GM18508 (cell line): ENCODE results near the gene CELF4.

ENCODE experiments used
- ATAC-seq: cut with Tn5 transposase; IDR thresholded peaks from one replicate; pipeline ENCODE4 v1.9.1; 2021; ENCODE audit warnings: moderate number of reproducible peaks; ENCODE audit not compliant: insufficient read depth, unreplicated experiment

CELF4 gene

DNA sequence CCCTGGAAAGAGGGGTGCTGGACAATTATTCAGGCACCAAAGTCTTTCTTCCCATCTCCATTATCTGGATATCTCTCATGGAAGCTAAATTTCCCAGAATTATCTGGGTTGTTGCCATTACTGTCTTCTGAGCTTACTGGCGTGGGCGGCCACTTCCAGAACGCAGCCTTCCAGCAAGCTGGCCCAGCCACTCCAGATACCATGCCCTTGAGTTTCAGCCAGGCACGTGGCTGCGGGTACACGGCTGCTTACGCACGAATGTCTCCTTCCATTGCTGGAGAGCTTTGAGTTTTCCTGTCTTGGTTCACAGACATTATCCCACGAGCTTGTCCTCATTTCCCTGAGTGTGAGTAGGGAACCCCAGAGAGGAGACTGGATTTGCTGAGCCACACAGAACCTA lies 32.7 kb downstream of the CELF4 start:
- ATAC-seq: no peak

DNA sequence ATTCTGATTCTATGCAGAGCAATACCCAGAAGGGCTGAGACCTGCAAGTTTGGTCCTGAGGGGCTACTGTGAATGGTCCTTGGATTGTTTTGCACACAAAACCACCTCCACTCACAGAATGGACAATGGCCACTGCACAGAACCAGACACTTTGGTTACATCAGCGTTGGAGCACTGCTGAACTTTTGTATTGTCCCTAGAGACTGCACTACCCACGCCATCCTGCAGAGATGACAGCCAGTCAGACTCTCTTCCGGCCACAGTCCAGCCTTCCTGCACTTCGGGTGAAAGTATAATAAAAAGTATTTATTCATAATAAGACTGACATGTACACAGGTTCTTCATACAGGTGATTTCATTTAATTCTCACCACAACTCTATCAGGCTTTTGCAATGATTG lies 35.7 kb downstream of the CELF4 start:
- peak; percentile 94 for ATAC-seq

DNA sequence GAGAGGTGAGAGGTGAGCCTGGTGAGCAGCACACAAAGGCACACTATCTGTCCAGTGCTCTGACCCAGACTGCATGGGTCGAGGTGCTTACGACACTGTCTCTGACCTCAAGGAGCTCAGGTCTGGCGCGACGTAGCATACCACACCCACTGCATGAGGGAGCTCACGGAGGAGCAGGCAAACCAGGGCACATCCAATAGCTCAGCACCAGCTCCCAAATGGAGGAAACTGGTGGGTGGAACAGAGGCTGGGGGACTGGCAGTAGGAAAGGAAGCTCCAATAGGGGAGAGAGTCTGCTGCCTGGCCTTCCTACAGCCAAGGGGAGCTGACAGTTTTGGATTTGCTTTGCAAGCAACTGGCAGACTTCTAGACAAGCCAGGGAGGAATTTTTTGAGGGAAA lies 36.3 kb downstream of the CELF4 start:
- ATAC-seq: no peak

DNA sequence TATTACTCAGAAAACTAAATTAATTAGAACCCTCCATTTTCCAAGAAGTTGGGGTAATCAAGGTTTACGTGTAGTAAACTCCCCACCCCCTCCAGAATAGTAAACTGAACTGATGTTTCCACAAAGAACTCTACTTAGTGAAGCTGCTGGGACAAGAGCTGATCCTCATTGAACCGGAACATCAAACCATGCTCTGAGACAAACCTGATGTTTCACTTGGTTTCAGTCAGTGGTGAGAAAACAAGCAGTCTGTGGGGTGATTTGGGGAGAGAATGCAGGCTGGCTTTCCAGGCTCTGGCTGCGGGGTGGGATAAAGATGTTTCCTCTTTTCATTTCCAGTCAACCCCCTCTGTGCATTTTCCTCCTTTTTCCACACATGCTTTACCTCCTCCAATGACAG lies 38.2 kb downstream of the CELF4 start:
- ATAC-seq: no peak

DNA sequence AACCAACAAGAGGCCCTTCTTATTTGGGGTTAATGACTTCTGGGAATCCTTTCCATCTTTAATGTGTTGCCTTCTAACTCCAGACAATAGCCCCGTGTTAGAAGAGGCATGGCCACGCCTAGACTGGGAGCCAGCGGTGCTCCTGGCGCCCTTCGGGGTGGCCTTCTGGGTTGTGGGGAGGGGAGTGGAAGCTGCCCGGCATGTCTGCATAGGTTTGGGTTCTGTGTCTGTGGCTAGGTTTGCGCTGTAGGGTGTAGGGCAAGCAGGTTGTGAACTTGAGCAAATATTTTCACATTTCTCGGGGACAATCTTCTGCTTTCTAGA lies 40.4 kb downstream of the CELF4 start:
- no peak for ATAC-seq

DNA sequence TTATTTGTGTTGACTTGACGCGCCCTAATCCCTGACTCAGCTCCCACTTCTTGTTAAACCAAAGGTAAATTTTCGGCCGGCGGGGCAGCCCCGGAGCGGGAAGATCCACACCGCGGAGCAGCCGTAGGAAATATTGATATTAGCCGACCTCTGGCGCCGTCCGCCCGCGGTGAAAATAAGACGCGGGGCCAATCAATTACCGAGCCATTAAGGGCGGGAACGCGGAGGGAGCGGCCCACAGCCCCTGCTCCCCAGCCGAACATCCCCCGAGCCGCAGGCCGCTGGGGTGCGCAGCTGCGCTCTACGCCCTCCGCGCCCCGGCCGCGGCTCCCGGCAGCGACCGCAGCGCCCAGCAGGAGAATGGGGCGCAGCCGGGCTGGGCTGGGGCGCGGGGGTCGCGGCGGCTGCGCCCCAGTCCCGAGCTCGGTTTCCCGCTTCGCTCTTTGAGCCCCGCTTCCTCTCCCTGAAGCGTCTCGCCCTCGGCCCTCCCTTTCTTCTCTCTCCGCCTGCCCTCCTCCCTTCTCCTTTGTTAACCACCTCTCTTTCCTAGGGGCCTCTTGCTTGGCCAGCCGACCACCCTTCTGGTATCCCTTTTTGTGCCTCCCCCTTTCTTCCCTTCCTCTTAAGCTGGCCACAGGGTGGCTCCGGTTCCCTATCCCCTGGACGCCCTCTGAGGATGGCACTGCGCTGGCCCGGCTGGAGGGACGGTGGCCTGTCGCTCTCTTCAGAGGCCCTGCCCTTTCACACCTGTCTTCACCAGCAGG lies 40.9 kb downstream of the CELF4 start:
- ATAC-seq: no peak

DNA sequence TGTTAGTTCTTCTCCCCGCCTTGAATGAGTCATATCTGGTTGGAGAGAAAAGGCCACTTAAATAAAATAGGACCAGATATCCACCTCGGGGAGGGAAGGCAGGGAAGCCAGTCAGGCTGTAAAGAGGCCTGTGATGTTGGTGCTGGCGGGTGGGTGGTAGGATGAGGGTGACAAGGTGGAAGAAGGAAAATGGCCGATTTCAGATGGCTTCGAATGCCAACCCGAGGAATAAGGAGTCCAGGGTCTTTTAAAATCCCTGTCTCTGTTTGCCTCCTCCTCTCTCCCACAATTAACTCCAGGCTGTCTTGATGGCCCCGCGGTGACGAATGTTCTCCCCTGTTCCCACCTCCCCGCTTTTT lies 41.5 kb downstream of the CELF4 start:
- ATAC-seq: no peak

DNA sequence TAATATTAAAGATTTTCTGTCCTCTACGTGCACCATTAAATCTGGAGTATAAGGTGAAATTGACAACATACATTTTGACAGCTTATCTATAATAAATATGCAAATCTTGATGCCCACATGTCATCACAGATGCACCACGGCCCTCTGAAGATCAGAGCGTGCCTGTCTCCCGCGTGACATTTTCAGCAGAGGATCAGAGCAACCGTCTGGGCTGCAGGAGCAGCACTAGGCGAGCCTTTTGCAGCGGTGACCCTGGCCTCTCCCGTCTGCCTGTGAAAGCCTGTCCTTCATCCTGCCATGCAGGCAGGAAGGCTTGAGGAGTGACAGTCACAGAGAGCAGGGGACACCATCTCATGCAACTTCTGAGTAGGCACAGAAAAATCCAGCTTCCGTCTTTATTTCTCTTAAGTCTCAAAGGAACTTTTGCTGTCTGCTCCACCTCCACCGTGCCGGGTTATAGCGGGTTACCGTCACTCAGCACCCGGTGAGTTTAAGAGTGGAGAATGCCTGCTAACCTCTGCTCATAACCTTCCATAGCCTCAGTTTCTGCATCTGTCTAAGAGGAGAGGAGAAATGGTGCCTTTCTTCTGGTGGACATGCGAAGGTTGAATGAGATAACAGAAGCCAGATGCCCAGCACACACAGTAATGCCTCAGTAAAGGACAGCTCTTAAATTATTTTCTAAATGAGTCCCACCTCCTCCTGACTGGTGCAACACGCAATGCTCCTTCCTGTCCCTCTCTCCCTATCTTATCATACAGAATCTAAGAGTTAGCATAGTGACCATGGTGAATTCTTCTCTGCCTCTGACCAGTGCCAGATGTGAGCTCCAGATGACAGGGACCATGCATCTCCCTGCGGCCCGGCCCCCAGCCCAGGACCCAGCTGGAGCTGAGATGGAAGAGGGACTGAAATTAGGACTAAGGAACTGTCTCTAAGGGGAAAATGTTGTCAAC lies 43.8 kb downstream of the CELF4 start:
- no peak for ATAC-seq

DNA sequence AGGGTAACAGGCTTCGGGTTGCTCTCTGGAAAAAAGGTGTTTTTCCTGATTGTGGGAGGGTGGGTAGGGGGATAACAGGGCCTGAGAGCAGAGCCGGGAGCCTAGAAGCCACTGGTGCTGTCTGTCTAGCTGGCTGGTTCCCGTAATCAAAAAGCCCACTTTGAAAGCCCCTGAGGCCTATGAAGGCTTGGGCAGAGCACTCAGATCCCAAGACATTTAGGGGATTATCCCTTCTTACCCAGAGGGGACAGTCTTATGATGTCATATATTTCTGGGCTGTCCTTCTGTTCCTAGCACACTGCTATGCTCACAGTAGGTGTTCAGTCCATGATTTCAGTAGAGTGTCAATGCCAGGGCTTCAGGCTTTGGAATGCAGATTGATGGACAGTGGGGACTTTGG lies 45.1 kb downstream of the CELF4 start:
- ATAC-seq: no peak

DNA sequence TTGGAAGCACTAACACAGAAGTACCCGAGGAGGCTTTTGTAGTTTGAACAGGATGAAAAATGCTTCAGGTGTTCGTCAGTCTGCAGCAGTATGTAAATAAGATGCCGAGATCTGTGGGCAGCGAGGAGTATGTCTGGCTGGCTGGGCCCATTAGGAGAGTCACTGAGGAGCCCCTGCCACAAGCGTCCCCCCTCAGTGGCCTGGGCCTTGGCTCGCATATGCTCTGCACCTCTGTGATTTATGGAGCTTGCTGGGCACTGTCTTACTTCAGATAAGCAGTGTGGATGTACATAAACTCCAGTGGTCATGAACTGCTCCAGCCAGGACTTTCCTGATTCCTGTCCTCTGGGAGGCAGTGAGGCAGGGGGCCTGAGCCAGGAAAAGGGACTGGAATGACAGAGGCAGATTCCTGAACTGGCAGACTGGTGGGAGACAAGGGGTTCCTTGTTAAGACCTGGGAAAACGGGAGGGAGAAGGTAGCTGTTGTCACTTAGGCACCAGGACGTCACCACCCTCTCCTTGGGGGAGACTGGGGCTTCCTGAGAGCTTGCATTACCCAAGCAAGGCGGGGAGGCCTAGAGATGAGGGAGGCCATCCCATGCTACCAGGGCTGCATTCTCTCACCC lies 46.0 kb downstream of the CELF4 start:
- no peak for ATAC-seq

DNA sequence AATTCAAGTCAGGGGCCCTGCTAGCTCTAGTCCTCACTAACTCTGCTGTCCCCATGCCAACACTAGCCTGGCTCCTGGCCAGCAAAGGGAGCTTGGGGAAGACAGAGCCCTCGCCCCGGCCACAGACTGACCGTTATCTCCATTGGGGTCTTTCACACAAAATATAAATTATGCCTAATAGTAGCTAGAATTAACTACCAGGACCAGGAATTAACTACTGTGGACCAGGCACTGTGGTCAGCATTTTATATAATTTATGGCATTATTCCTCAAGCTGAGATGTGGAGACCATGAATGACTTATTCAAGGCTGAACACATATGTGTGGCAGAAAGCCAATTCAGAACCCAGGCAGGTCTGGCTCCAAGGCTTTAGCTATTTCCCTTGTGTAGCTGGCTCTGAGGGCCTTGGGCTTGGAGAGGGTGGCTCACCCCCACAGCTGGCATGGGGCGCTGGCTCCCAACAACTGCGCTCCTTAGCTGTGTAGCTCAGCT lies 49.2 kb downstream of the CELF4 start:
- no peak for ATAC-seq

DNA sequence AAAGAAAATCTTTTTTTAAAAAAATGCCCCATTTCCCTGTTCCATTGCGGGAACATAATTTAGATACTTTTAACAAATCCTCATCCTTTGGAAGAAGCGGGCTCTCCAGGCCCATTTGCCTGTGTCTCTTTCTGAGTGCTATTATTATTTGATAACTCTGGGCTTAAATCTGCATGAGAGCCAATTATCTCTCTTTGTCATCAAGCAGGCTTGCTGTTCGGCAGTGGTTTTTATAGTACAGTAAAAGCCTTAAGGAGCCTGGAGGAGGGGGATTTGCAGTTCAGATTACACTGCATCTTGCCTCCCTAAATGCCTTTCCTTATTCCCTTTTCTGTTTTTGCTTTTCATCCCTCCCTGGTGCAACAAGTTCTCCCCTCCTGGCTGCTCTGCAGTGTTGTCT lies 50.6 kb downstream of the CELF4 start:
- ATAC-seq: no peak

DNA sequence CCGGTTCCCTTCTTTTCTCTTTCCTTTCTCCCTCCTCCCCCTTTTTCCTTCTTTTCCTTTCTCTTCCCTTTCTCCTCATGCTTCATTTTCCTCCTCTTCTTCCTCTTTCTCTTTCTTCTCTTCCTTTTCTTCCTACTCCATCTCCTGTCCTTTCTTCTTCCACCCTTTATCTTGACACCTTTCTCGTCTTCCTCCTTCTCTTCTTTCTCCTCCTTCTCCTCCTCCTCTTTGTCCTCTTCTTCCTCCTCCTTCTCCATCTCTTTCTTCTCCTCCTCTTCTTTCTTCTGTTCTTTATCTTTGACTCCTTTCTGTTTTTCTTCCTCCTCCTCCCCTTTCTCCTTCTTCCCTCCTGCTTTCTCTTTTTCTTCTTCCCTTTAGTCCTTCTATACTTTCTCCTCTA lies 53.2 kb downstream of the CELF4 start:
- no peak for ATAC-seq

DNA sequence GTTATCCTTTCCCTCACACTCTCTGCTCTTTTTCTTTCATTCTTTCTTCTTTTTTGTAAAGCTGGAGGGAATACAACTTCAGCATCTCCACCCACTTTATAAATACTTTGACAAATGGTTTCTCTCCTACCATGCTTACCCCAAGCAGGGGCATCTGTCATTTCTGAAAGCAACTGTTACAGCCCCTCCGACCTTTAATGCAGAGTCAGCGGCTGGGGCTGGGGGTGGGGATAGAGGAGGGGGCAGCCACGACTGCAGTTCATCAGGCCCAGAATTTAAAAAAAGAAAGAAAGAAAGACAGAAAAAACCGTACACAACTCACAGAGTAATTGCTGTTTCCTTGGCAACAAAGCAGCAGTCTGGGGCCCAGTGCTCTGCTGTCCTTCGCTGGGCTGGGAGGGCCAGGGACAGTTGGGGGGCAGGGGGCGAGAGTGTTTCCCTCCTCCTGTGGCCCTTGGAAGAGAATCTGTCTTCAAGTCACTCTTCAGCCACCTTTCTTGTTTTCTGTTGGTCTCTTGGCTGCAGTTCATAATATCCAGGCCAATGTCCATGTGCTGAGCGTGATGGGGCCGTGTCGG lies 53.8 kb downstream of the CELF4 start:
- no peak for ATAC-seq

DNA sequence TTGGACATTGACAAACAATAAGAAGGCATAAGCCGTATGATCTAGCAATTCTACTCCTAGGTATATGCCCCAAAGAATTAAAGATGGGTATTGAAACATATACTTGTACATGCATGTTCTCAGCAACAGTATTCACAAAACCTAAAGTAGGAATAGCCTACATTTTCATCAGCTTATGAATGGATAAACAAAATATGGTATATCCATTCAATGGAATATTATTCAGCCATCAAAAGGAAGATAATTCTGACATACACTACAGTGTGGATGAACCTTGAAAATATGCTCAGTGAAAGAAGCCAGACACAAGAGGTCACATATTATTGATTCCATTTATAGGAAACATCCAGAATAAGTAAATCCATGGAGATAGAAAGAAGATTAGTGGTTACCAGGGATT lies 56.0 kb downstream of the CELF4 start:
- ATAC-seq: no peak

DNA sequence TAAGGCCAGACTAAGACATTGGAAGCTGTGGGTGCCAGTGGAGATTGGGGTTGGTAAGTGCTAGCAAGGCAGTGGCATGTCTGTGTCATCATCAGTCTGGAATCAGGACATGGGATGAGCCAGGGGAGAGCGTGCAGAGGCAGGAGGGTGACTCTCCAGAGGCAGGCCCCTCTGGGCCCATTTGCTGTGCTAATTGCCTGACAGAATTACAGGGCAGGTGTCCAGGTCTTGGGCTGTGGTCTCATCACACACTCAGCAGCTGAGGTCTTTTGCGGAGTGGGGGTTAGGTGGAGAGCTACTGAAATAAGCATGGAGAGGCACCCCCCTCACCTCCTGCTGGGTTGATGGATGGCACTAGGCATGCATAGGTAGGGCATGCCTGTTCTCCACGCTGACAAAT lies 57.4 kb downstream of the CELF4 start:
- no peak for ATAC-seq

DNA sequence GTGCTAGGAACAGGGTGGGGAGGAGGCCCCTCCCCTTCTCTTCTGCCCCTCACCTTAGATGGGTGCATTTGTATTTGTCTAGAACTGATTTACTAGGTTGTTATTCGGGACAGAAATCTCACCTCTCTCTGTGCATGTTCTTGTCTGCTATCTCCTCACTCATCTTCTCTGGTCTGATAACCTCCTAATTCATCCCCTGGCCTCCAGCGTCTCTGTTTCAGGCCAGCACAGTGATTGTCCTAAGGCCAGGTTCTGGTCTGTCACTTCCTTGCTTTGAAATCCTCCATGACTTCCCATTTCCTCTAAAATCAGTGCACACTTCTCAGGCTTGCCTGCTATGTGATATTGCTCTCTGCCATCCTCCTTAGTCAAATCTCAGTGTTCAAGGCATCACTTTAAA lies 58.4 kb downstream of the CELF4 start:
- ATAC-seq: no peak

DNA sequence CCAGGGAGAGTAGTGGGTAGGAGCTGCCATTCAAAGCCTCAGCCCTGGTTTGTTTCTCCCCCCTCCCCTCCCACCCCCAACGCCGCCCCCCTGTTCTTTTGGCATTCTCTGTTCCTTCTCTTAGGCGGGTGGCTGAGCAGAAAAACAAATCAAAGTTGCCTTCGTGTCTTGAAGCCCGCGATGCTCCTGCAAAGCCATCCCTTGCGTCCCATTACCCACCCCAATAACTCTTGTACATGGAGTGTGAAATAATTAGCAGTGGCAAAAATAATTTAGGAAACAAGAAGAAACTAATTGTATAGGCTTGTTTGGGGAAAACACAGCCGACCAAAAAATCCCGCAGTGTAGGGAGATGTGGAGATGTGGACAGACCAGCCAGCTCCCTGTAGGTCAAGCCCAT lies 59.6 kb downstream of the CELF4 start:
- no peak for ATAC-seq

DNA sequence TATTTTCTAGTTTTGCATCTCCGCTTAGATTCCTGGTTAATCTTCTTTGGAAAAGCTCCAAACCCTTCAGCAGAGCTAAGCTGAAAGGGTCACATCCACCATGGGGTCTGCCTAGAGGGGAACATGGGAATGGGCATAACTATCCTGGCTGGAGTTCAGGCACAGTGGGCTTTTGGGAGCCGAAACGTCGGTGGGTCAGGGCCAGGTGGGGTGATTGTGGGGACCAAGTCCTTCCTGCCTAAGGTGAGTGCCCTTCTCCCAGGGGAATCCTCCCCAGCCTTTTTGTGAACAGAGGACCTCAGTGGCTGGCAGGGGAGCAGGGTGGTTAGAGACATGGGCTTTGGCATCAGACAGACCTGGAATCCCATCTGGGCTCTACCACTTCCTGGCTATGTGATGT lies 60.3 kb downstream of the CELF4 start:
- ATAC-seq: no peak

DNA sequence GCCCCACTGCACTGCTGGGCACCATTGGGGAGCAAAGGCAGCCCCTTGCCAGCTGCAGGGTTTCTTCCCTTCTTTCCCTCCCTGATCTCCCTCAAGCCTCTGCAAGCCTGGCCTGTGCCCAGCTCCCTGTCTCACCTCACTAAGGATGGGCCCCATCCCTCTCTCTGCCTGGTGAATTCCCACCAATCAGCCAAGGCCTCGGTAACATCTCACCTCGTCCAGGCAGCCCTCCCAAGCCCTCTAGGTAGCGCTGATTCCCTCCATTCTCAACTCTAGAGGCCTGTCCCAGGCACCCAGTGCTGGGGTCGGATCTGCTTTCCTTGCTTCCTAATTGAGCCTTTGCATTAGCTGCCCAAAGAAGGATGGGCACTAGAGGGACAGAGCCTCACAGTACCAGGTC lies 63.0 kb downstream of the CELF4 start:
- no peak for ATAC-seq

DNA sequence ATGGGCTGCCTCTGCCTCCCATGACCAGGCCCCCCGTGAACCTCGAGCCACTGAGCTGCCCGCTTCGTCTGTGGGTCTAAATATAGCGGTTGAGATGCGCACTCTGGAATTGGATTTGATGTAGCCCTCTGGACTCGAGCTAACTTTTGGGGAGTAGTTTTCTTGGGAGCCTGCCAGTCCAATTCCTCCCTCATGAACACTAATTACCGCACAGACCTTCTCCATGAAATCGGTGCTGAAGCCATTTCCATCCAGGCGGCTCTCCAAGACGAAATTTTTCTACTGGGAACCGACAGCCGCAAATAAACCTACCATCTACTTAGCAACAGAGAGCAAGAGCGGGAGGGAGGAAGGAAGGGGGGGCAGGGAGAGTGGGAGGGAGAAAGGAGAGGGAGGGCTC lies 63.6 kb downstream of the CELF4 start:
- ATAC-seq: no peak
